Vagina (tissue), 2 donors: ENCODE results near the gene MAP3K14. TPM values are rescaled to one million over a fixed set of nuclear protein-coding genes. Genes with fewer than 3 reads are reported as not detected.
"Not testable (repeated sequence)": the region's sequence is repeated elsewhere in the genome, so short reads cannot be mapped to it uniquely, and the experiment has no call there.

Experiments
- DNase-seq, 2 donors: peaks; one replicate each; pipeline ENCODE4 v3.0.0-alpha.2; 2017; ENCODE audit errors: extremely low spot score in 2 of 2
- H3K27ac ChIP-seq: fragments of 200-600 bp; sonication (generic); one replicate; pipeline ENCODE4 v1.5.1; 2019
- H3K27me3 ChIP-seq: fragments of 200-600 bp; sonication (generic); one replicate; pipeline ENCODE4 v1.5.1; 2019
- H3K36me3 ChIP-seq, 2 donors: fragments of 200-600 bp; sonication (generic); one replicate each; pipeline ENCODE4 v1.5.1; 2017 to 2019
- H3K4me1 ChIP-seq: fragments of 200-600 bp; sonication (generic); one replicate; pipeline ENCODE4 v1.5.1; 2019
- H3K4me3 ChIP-seq, 2 donors: fragments of 200-600 bp; sonication (generic); 1 replicate in 1 of 2; 2 replicates in 1 of 2; pipeline ENCODE4 v1.5.1; 2016 to 2019
- H3K9me3 ChIP-seq: fragments of 200-600 bp; sonication (generic); one replicate; pipeline ENCODE4 v1.5.1; 2019
- CTCF ChIP-seq, 3 experiments: fragments of 450-650 bp in 2 of 3; fragments of 200-600 bp in 1 of 3; sonication (generic) in 1 of 3; IDR thresholded peaks; one replicate each; pipeline ENCODE4 v1.5.1; 2017 to 2019; ENCODE audit warnings: antibody characterized with exemption in 3 of 3, mild to moderate bottlenecking in 2 of 3, moderate library complexity in 2 of 3
- POLR2A ChIP-seq, 2 donors: fragments of 450-650 bp; IDR thresholded peaks; one replicate each; pipeline ENCODE4 v1.6.1; 2017; ENCODE audit warnings: antibody characterized with exemption in 2 of 2, mild to moderate bottlenecking in 2 of 2, moderate library complexity in 2 of 2
- POLR2AphosphoS5 ChIP-seq, 2 donors: sonication (generic); formaldehyde crosslinking; IDR thresholded peaks; one replicate each; pipeline ENCODE4 v1.9.0; 2017; ENCODE audit warnings: antibody characterized with exemption in 2 of 2, mild to moderate bottlenecking in 2 of 2, low read depth in 1 of 2; ENCODE audit not compliant: insufficient read depth in 1 of 2
- intact Hi-C: fragments of 100-400 bp; cut with DNase I; formaldehyde crosslinking; loops from one replicate; pipeline ENCODE4 v1.15.1; 2023
- total RNA-seq: library from RNA; depleted of rRNA; stranded (reverse); fragments of >200 nt; gene quantifications from one replicate; pipeline ENCODE4 v1.2.3, GENCODE V29; 2016

Gene MAP3K14
- total RNA-seq, 1 donor from 2014 or later, result 9.8 TPM

- Histone ChIP-seq H3K27ac (no peak overlapping the region), H3K4me3 (no peak overlapping the region), H3K4me1 (peaks cover 4% of the 10 kb centered on the region), H3K9me3 (no peaks in the 10 kb centered on the region), H3K36me3 (no peaks in the 10 kb centered on the region), H3K27me3 (no peaks in the 10 kb centered on the region)
- TF ChIP-seq POLR2A (IDR thresholded peaks at IDR 0.05), result no peak
- no peak for TF ChIP-seq POLR2AphosphoS5 (IDR thresholded peaks at IDR 0.05; ENCODE audit: insufficient read depth in 1 of 2, low read depth in 1 of 2)
- TF ChIP-seq CTCF (IDR thresholded peaks at IDR 0.05), result no peak
- intact Hi-C loops, result no loop called here
- no peak for DNase-seq
These were observed 35.0 kb upstream of the MAP3K14 start for GRCh38 chr17:45351831-45352230.

GRCh38 chr17:45347444-45347843 lies 30.6 kb upstream of the MAP3K14 start:
- Histone ChIP-seq H3K27me3 (no peaks in the 10 kb centered on the region), H3K4me3 (no peak overlapping the region), H3K9me3 (no peaks in the 10 kb centered on the region), H3K4me1 (peaks cover 27% of the 10 kb centered on the region), H3K36me3 (no peaks in the 10 kb centered on the region), H3K27ac (no peak overlapping the region)
- DNase-seq, result no peak
- intact Hi-C loops, result no loop called here
- TF ChIP-seq CTCF (IDR thresholded peaks at IDR 0.05), result no peak
- TF ChIP-seq POLR2A (IDR thresholded peaks at IDR 0.05), result no peak
- no peak for TF ChIP-seq POLR2AphosphoS5 (IDR thresholded peaks at IDR 0.05; ENCODE audit: insufficient read depth in 1 of 2, low read depth in 1 of 2)

GRCh38 chr17:45346216-45347015 lies 29.6 kb upstream of the MAP3K14 start:
- Histone ChIP-seq H3K4me3 (peak overlapping the region in 1 of 2 donors; percentile 2), H3K27ac (peak overlapping the region; percentile 60), H3K36me3 (no peaks in the 10 kb centered on the region), H3K27me3 (no peaks in the 10 kb centered on the region), H3K9me3 (no peaks in the 10 kb centered on the region), H3K4me1 (peaks cover 37% of the 10 kb centered on the region)
- intact Hi-C loops, result no loop called here
- DNase-seq, result peak; percentile 77 to 90
- no peak for TF ChIP-seq POLR2AphosphoS5 (IDR thresholded peaks at IDR 0.05; ENCODE audit: insufficient read depth in 1 of 2, low read depth in 1 of 2)
- TF ChIP-seq POLR2A (IDR thresholded peaks at IDR 0.05), result no peak
- TF ChIP-seq CTCF (IDR thresholded peaks at IDR 0.05), result no peak

GRCh38 chr17:45345554-45346215 lies 28.9 kb upstream of the MAP3K14 start:
- peaks cover 43% of the 10 kb centered on the region for H3K4me1 ChIP-seq
- no peak for DNase-seq
- peak overlapping the region; percentile 60 for H3K27ac ChIP-seq
- no peaks in the 10 kb centered on the region for H3K36me3 ChIP-seq
- intact Hi-C loops, result no loop called here
- peak overlapping the region in 1 of 2 donors; percentile 2 for H3K4me3 ChIP-seq
- no peaks in the 10 kb centered on the region for H3K9me3 ChIP-seq
- TF ChIP-seq POLR2A (IDR thresholded peaks at IDR 0.05), result no peak
- TF ChIP-seq POLR2AphosphoS5 (IDR thresholded peaks at IDR 0.05; ENCODE audit: insufficient read depth in 1 of 2, low read depth in 1 of 2), result peak; percentile 29 to 42
- H3K27me3 ChIP-seq, result no peaks in the 10 kb centered on the region

GRCh38 chr17:45345246-45345553 lies 28.4 kb upstream of the MAP3K14 start:
- Histone ChIP-seq H3K4me1 (peaks cover 43% of the 10 kb centered on the region), H3K27me3 (no peaks in the 10 kb centered on the region), H3K27ac (peak overlapping the region; percentile 60), H3K4me3 (no peak overlapping the region), H3K36me3 (no peaks in the 10 kb centered on the region), H3K9me3 (no peaks in the 10 kb centered on the region)
- intact Hi-C loops, result no loop called here
- peak; percentile 37 to 88 for DNase-seq
- no peak for TF ChIP-seq CTCF (IDR thresholded peaks at IDR 0.05)

- H3K36me3 ChIP-seq, H3K27ac ChIP-seq, H3K27me3 ChIP-seq, intact Hi-C loops, H3K4me3 ChIP-seq, H3K9me3 ChIP-seq: not testable (repeated sequence)
- DNase-seq, result peak in 1 of 2 donors; percentile 20
- H3K4me1 ChIP-seq, result peaks cover 43% of the 10 kb centered on the region
These were observed 27.3 kb upstream of the MAP3K14 start for GRCh38 chr17:45343967-45344664.
